A549 (cell line): ENCODE data around the gene POLR1F. TPM values are rescaled to one million over a fixed set of nuclear protein-coding genes. Genes with fewer than 3 reads are reported as not detected.

Experiments
- ATAC-seq, 2 experiments: fragments of 200-7000 bp in 1 of 2; fragments of >200 bp in 1 of 2; cut with Nextera tagmentation in 1 of 2; cut with Tn5 transposase in 1 of 2; 3 replicates each; pipeline versions ENCODE4 v1.8.0 to v1.9.1; 2018 to 2020; ENCODE audit warnings: mild to moderate bottlenecking in 1 of 2, moderate library complexity in 1 of 2
- CTCF ChIA-PET: fragments of 300-600 bp; sonication (Branson Sonifier 250); formaldehyde crosslinking; extraction: SDS; loops from one replicate; lab custom pipeline; 2021; ENCODE audit warnings: antibody characterized with exemption, inconsistent platforms; lab: Yijun Ruan, JAX
- POLR2A ChIA-PET: fragments of 350-600 bp; formaldehyde crosslinking; extraction: SDS; loops from one replicate; lab custom pipeline; 2021; ENCODE audit warnings: antibody characterized with exemption, inconsistent platforms; lab: Yijun Ruan, JAX
- DNase-seq, 2 experiments: peaks; one replicate each; pipeline versions ENCODE4 v3.0.0 to v3.0.0-alpha.2; 2011 to 2016; ENCODE audit warnings: low read depth in 1 of 2, low spot score in 1 of 2
- FAIRE-seq: peaks from 2 replicates; lab custom pipeline; 2011; peaks lifted over from hg19 to GRCh38; lab: Jason Lieb, UNC
- H3K27ac ChIP-seq, 2 experiments: fragments of >200 bp; sonication (Bioruptor Twin); formaldehyde crosslinking; 3 replicates each; pipeline ENCODE4 v1.5.1; 2016 to 2017
- H3K4me1 ChIP-seq: fragments of >200 bp; sonication (Bioruptor Twin); formaldehyde crosslinking; 3 replicates; pipeline ENCODE4 v1.6.1; 2016
- H3K4me2 ChIP-seq: fragments of >200 bp; sonication (Bioruptor Twin); formaldehyde crosslinking; 3 replicates; pipeline ENCODE4 v1.6.1; 2016
- H3K4me3 ChIP-seq: fragments of >200 bp; sonication (Bioruptor Twin); formaldehyde crosslinking; 3 replicates; pipeline ENCODE4 v1.5.1; 2016
- H3K9me3 ChIP-seq: fragments of >200 bp; sonication (Bioruptor Twin); formaldehyde crosslinking; 3 replicates; pipeline ENCODE4 v1.6.1; 2016
- ATOH8 ChIP-seq: fragments of 250-450 bp; sonication (Bioruptor Pico); IDR thresholded peaks from 2 replicates; pipeline ENCODE4 v1.5.0; 2020; ENCODE audit warnings: low read depth, mild to moderate bottlenecking, moderate library complexity
- BHLHE40 ChIP-seq: IDR thresholded peaks from 2 replicates; pipeline ENCODE4 v1.6.1; 2012; ENCODE audit warnings: low read depth, low read length, inconsistent platforms
- CBX2 ChIP-seq: fragments of 200-600 bp; sonication (generic); IDR thresholded peaks from 2 replicates; pipeline ENCODE4 v1.6.1; 2016; ENCODE audit warnings: low read depth, mild to moderate bottlenecking, borderline replicate concordance
- CEBPB ChIP-seq, 2 experiments: fragments of >200 bp in 1 of 2; sonication (Bioruptor Twin) in 1 of 2; formaldehyde crosslinking in 1 of 2; IDR thresholded peaks; 2 replicates each; pipeline ENCODE4 v1.6.1; 2012 to 2016
- CHD2 ChIP-seq: fragments of 150-350 bp; IDR thresholded peaks from 2 replicates; pipeline ENCODE4 v1.6.1; 2014; ENCODE audit warnings: low read length; ENCODE audit not compliant: partially characterized antibody
- EP300 ChIP-seq, 2 experiments: fragments of >200 bp; sonication (Bioruptor Twin); formaldehyde crosslinking; IDR thresholded peaks; 2 replicates in 1 of 2; 3 replicates in 1 of 2; pipeline ENCODE4 v1.6.1; 2016 to 2017
- ESRRA ChIP-seq: fragments of 150-350 bp; IDR thresholded peaks from 2 replicates; pipeline ENCODE4 v1.6.1; 2014; ENCODE audit warnings: mild to moderate bottlenecking, low read length, borderline replicate concordance
- FOSL2 ChIP-seq, 2 experiments: fragments of 450-650 bp in 1 of 2; fragments of >200 bp in 1 of 2; sonication (Bioruptor Twin) in 1 of 2; formaldehyde crosslinking; IDR thresholded peaks; 2 replicates each; pipeline versions ENCODE4 v1.5.0 to v1.6.1; 2016 to 2020; ENCODE audit warnings: mild to moderate bottlenecking in 1 of 2, moderate library complexity in 1 of 2
- FOXS1 ChIP-seq: fragments of 250-450 bp; sonication (Bioruptor Pico); IDR thresholded peaks from 2 replicates; pipeline ENCODE4 v1.5.0; 2020; ENCODE audit warnings: mild to moderate bottlenecking, moderate library complexity
- GATA3 ChIP-seq: IDR thresholded peaks from 2 replicates; pipeline ENCODE4 v1.6.1; 2012; ENCODE audit warnings: borderline replicate concordance
- HEYL ChIP-seq: fragments of 250-450 bp; sonication (Bioruptor Pico); IDR thresholded peaks from 2 replicates; pipeline ENCODE4 v1.8.0; 2021; ENCODE audit warnings: mild to moderate bottlenecking, moderate library complexity
- HOXA7 ChIP-seq: fragments of 250-450 bp; sonication (Bioruptor Pico); IDR thresholded peaks from 2 replicates; pipeline ENCODE4 v1.5.0; 2020; ENCODE audit warnings: mild to moderate bottlenecking, moderate library complexity
- HOXB13 ChIP-seq: fragments of 250-450 bp; sonication (Bioruptor Pico); IDR thresholded peaks from 2 replicates; pipeline ENCODE4 v1.5.0; 2020; ENCODE audit warnings: low read depth, mild to moderate bottlenecking, moderate library complexity
- HOXB5 ChIP-seq: fragments of 250-450 bp; sonication (Bioruptor Pico); IDR thresholded peaks from 2 replicates; pipeline ENCODE4 v1.5.0; 2020; ENCODE audit warnings: mild to moderate bottlenecking, moderate library complexity
- KDM5A ChIP-seq: fragments of 200-600 bp; sonication (generic); IDR thresholded peaks from 2 replicates; pipeline ENCODE4 v1.6.1; 2016; ENCODE audit warnings: antibody characterized with exemption, mild to moderate bottlenecking
- MAFK ChIP-seq: fragments of 450-650 bp; IDR thresholded peaks from 2 replicates; pipeline ENCODE4 v1.6.1; 2014; ENCODE audit not compliant: partially characterized antibody
- NR3C1 ChIP-seq: fragments of >200 bp; sonication (Bioruptor Twin); formaldehyde crosslinking; IDR thresholded peaks from 3 replicates; pipeline ENCODE4 v1.6.1; 2017
- RAD21 ChIP-seq, 2 experiments: fragments of >200 bp in 1 of 2; sonication (Bioruptor Twin) in 1 of 2; formaldehyde crosslinking in 1 of 2; IDR thresholded peaks in 1 of 2; conservative IDR thresholded peaks in 1 of 2; 2 replicates in 1 of 2; 3 replicates in 1 of 2; pipeline ENCODE4 v1.6.1; 2012 to 2018; ENCODE audit warnings: inconsistent platforms in 1 of 2
- RARB ChIP-seq: fragments of 250-450 bp; sonication (Bioruptor Pico); IDR thresholded peaks from 2 replicates; pipeline ENCODE4 v1.8.0; 2021; ENCODE audit warnings: mild to moderate bottlenecking, moderate library complexity
- RCOR1 ChIP-seq: fragments of 150-350 bp; IDR thresholded peaks from 2 replicates; pipeline ENCODE4 v1.6.1; 2014; ENCODE audit warnings: antibody characterized with exemption, low read length, low read depth
- RFX5 ChIP-seq: fragments of 450-650 bp; IDR thresholded peaks from 2 replicates; pipeline ENCODE4 v1.7.1; 2014; ENCODE audit warnings: antibody characterized with exemption, mild to moderate bottlenecking, moderate library complexity
- RNF2 ChIP-seq: fragments of 200-600 bp; sonication (generic); IDR thresholded peaks from 2 replicates; pipeline ENCODE4 v1.6.1; 2016; ENCODE audit warnings: low read depth, mild to moderate bottlenecking, antibody characterized with exemption, moderate library complexity, borderline replicate concordance
- SMC3 ChIP-seq: fragments of >200 bp; sonication (Bioruptor Twin); formaldehyde crosslinking; IDR thresholded peaks from 3 replicates; pipeline ENCODE4 v1.6.1; 2018; ENCODE audit warnings: inconsistent platforms
- SREBF2 ChIP-seq: fragments of 450-650 bp; IDR thresholded peaks from 2 replicates; pipeline ENCODE4 v1.6.1; 2014; ENCODE audit warnings: mild to moderate bottlenecking, moderate library complexity
- TFCP2L1 ChIP-seq: fragments of 250-450 bp; sonication (Bioruptor Pico); IDR thresholded peaks from 2 replicates; pipeline ENCODE4 v1.5.0; 2021; ENCODE audit warnings: mild to moderate bottlenecking
- ZC3H11A ChIP-seq: fragments of 450-650 bp; IDR thresholded peaks from 2 replicates; pipeline ENCODE4 v1.6.1; 2014; ENCODE audit warnings: antibody characterized with exemption, mild to moderate bottlenecking
- ZNF302 ChIP-seq: fragments of 250-450 bp; sonication (Bioruptor Pico); IDR thresholded peaks from 2 replicates; pipeline ENCODE4 v1.9.0; 2021; ENCODE audit warnings: inconsistent platforms, mild to moderate bottlenecking, moderate library complexity
- WGBS: methylation state at CpG from one replicate; pipeline ENCODE4 v1.1.6; 2017; ENCODE audit errors: missing lambda C conversion rate; 5-methylcytosine and 5-hydroxymethylcytosine counted together
- polyA plus RNA-seq, 4 experiments: library from polyadenylated mRNA; depleted of rRNA in 3 of 4; stranded (reverse); fragments of >200 nt; fragmentation: RNase III in 1 of 4; extraction: RNeasy Plus Mini Kit Qiagen cat#74134 plus additional on column Dnase treatment in 1 of 4; gene quantifications; 2 replicates in 3 of 4; 3 replicates in 1 of 4; pipeline ENCODE4 v1.2.3, GENCODE V29; 2011 to 2017
- TF ChIP-seq, protein P1 (sequence below): fragments of >200 bp; sonication (Bioruptor Twin); formaldehyde crosslinking; IDR thresholded peaks from 3 replicates; pipeline ENCODE4 v1.5.1; 2016

The POLR1F gene
- polyA plus RNA-seq, 2 of the 4 experiments (the other 2 are of a cell fraction): 11.8 to 33.9 TPM

DNA sequence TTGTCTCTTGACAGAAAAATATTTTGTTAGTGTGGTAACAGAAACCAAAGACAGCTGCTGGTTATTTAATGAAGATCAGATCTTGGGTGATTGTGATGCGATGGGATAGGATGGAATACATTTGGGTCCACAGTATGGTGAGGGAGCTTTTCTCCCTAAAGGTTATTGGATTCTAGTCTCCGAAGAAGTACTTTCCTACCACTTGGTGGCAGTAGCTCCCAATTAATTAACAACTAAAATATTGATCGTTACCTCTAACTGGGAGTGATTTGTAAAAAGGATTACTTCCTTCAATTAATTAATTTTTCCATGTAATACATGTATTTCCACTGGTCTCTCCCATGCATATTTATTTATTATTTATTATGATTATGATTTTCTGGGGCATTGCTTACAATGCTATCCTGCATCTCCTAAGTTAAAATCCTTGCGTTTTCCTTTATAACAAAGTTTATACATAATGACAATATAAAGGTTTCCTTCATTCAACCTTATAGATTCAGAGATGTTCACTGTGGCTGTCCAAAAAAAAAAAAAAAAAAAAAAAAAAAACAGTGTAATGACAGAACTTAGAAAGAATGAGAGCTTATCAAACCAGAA, 39.0 kb upstream of the POLR1F start:
- Histone ChIP-seq H3K27ac (no peak overlapping the region), H3K4me3 (no peak overlapping the region), H3K9me3 (no peaks in the 10 kb centered on the region), H3K4me2 (no peak overlapping the region), H3K4me1 (no peaks in the 10 kb centered on the region)
- TF ChIP-seq, protein P1, sequence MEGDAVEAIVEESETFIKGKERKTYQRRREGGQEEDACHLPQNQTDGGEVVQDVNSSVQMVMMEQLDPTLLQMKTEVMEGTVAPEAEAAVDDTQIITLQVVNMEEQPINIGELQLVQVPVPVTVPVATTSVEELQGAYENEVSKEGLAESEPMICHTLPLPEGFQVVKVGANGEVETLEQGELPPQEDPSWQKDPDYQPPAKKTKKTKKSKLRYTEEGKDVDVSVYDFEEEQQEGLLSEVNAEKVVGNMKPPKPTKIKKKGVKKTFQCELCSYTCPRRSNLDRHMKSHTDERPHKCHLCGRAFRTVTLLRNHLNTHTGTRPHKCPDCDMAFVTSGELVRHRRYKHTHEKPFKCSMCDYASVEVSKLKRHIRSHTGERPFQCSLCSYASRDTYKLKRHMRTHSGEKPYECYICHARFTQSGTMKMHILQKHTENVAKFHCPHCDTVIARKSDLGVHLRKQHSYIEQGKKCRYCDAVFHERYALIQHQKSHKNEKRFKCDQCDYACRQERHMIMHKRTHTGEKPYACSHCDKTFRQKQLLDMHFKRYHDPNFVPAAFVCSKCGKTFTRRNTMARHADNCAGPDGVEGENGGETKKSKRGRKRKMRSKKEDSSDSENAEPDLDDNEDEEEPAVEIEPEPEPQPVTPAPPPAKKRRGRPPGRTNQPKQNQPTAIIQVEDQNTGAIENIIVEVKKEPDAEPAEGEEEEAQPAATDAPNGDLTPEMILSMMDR: peak; percentile 85
- TF ChIP-seq CEBPB (IDR thresholded peaks at IDR 0.05): no peak
- no peak for TF ChIP-seq GATA3
- TF ChIP-seq MAFK: no peak
- TF ChIP-seq HEYL (CRISPR knock-in tag): no peak
- peak; percentile 87 to 94 for TF ChIP-seq RAD21 (conservative IDR thresholded peaks at IDR 0.05 in 1 of 2, IDR thresholded peaks at IDR 0.05 in 1 of 2)
- no peak for TF ChIP-seq FOXS1
- no peak for TF ChIP-seq CBX2
- no peak for TF ChIP-seq KDM5A
- TF ChIP-seq ZC3H11A: no peak
- peak; percentile 91 for TF ChIP-seq SMC3
- TF ChIP-seq HOXB13 (CRISPR knock-in tag): no peak
- peak; percentile 33 to 53 for DNase-seq
- peak; percentile 59 to 82; a peak in 5 of 6 replicates for ATAC-seq
- WGBS: 26% methylated on average over 4 of the region's 4 CpGs
- CTCF ChIA-PET: interaction anchor here (0.6 to 7.8 kb wide), 42 partner anchors 8 to 909 kb away, joined by 3 to 67 read pairs (median 4); partner anchors contain the start of genes ITGB8 and POLR1F
- FAIRE-seq: peak; percentile 51
- POLR2A ChIA-PET: interaction anchor here (0.6 to 1.1 kb wide), 3 partner anchors 424 to 851 kb away, joined by 3 to 6 read pairs (median 3); partner anchors contain the start of gene ITGB8

- no peaks in the 10 kb centered on the region for H3K4me1 ChIP-seq
Observed at GRCh38 chr7:19744075-19744474, 35.2 kb upstream of the POLR1F start.

DNA sequence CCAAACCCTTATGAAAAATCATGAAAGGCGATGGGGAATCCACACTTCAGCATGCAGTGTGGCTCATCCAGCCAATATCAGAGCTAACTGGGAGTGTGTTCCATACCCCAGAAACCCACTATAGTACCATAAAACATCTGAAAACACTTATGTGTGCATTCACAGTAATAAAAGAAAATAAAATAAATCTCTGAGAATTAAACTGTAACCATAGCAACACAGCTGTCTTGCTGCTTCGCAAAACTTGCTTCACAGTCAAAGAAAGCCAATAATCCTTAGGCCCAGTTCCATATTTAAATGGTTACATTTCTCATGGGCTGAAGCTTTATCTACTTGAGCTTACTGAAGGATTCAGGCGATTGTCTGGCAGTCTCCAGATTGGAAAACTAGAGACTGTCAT, 19.9 kb upstream of the POLR1F start:
- Histone ChIP-seq H3K9me3 (no peaks in the 10 kb centered on the region), H3K4me3 (no peak overlapping the region), H3K4me2 (no peak overlapping the region), H3K27ac (no peak overlapping the region), H3K4me1 (no peaks in the 10 kb centered on the region)
- TF ChIP-seq CBX2 (no peak), RCOR1 (no peak), BHLHE40 (no peak), NR3C1 (no peak), ESRRA (no peak), RNF2 (no peak), FOSL2 (IDR thresholded peaks at IDR 0.05) (no peak), FOSL2 (CRISPR knock-in tag; IDR thresholded peaks at IDR 0.05) (no peak), CHD2 (no peak), RFX5 (no peak), HEYL (CRISPR knock-in tag) (no peak), HOXB5 (CRISPR knock-in tag) (no peak), HOXA7 (CRISPR knock-in tag) (no peak), TFCP2L1 (CRISPR knock-in tag) (no peak), EP300 (IDR thresholded peaks at IDR 0.05) (no peak), ATOH8 (CRISPR knock-in tag) (no peak), MAFK (no peak), RARB (CRISPR knock-in tag) (no peak), SREBF2 (no peak), GATA3 (no peak)
- TF ChIP-seq, protein P1: no peak
- CTCF ChIA-PET: interaction anchor here (0.9 kb wide), 1 partner anchor 444 kb away, joined by 3 read pairs; no protein-coding TSS in a partner anchor
- WGBS: 61% methylated on average over 3 of the region's 3 CpGs
- ATAC-seq (no peak), FAIRE-seq (no peak), DNase-seq (no peak)
- POLR2A ChIA-PET: no interaction called here

More at GRCh38 chr7:19744075-19744474, 35.2 kb upstream of the POLR1F start:
- no peak overlapping the region for H3K4me3 ChIP-seq
- ChIA-PET POLR2A (no interaction called here), CTCF (interaction anchor here (1.0 to 7.8 kb wide), 3 partner anchors 10 to 428 kb away, joined by 3 to 67 read pairs (median 3); no protein-coding TSS in a partner anchor)
- no peak for ATAC-seq
- DNase-seq: no peak
- no peak for FAIRE-seq
- no peaks in the 10 kb centered on the region for H3K9me3 ChIP-seq
- H3K27ac ChIP-seq: no peak overlapping the region
- TF ChIP-seq ZNF302 (CRISPR knock-in tag) (no peak), MAFK (peak; percentile 93)
- WGBS: 10% methylated on average over 1 of the region's 1 CpG
- no peak overlapping the region for H3K4me2 ChIP-seq
